Left lobe of liver (tissue), 2 donors: ENCODE measurements around the gene SMAD5. TPM values are rescaled to one million over a fixed set of nuclear protein-coding genes. Genes with fewer than 3 reads are reported as not detected.

ENCODE experiments used
- ATAC-seq: fragments of 200-7000 bp; cut with Tn5 transposase; one replicate; pipeline ENCODE4 v1.9.1; 2020; ENCODE audit warnings: mild to moderate bottlenecking, moderate library complexity
- DNase-seq: peaks from one replicate; pipeline ENCODE4 v3.0.0-alpha.2; 2020; ENCODE audit warnings: low spot score
- total RNA-seq: library from RNA; stranded (reverse); gene quantifications from one replicate; pipeline ENCODE4 v1.2.1, GENCODE V29; 2021
- donor health status: DM: no; HTN: no; CAD: no; lungs with moderate emphysema.
- donor health status: DM: no; HTN: yes; CAD: no.

SMAD5 gene
- total RNA-seq, 1 donor from 2014 or later: 22.8 TPM

- DNase-seq: no peak
- no peak for ATAC-seq
Observed at GRCh38 chr5:136153581-136154236, 21.1 kb downstream of the SMAD5 start.

- DNase-seq: no peak
Observed at GRCh38 chr5:136155078-136155477, 22.4 kb downstream of the SMAD5 start.

GRCh38 chr5:136155761-136156160 lies 23.1 kb downstream of the SMAD5 start:
- DNase-seq (no peak), ATAC-seq (no peak)

More at GRCh38 chr5:136155078-136155477, 22.4 kb downstream of the SMAD5 start:
- no peak for ATAC-seq

- DNase-seq (no peak), ATAC-seq (no peak)
Observed at GRCh38 chr5:136157514-136157913, 24.9 kb downstream of the SMAD5 start.

GRCh38 chr5:136159457-136159856 lies 26.8 kb downstream of the SMAD5 start:
- no peak for ATAC-seq

GRCh38 chr5:136162008-136162407 lies 29.4 kb downstream of the SMAD5 start:
- DNase-seq: no peak
- peak; percentile 38 for ATAC-seq

More at GRCh38 chr5:136159457-136159856, 26.8 kb downstream of the SMAD5 start:
- no peak for DNase-seq

GRCh38 chr5:136164226-136164625 lies 31.6 kb downstream of the SMAD5 start:
- DNase-seq: no peak
- ATAC-seq: no peak

GRCh38 chr5:136166909-136167308 lies 34.3 kb downstream of the SMAD5 start:
- ATAC-seq: no peak

GRCh38 chr5:136169218-136169617 lies 36.6 kb downstream of the SMAD5 start:
- DNase-seq (no peak), ATAC-seq (no peak)

More at GRCh38 chr5:136166909-136167308, 34.3 kb downstream of the SMAD5 start:
- DNase-seq: no peak

GRCh38 chr5:136174021-136174659 lies 41.5 kb downstream of the SMAD5 start:
- ATAC-seq: peak; percentile 97
- DNase-seq: no peak

- DNase-seq: no peak
- no peak for ATAC-seq
Observed at GRCh38 chr5:136182618-136183017, 50.0 kb downstream of the SMAD5 start.

GRCh38 chr5:136185974-136186665 lies 53.5 kb downstream of the SMAD5 start:
- DNase-seq (no peak), ATAC-seq (no peak)

- DNase-seq (no peak), ATAC-seq (no peak)
Observed at GRCh38 chr5:136186796-136187195, 54.2 kb downstream of the SMAD5 start.

GRCh38 chr5:136188859-136189258 lies 56.2 kb downstream of the SMAD5 start:
- ATAC-seq (no peak), DNase-seq (no peak)

- DNase-seq: no peak
- no peak for ATAC-seq
Observed at GRCh38 chr5:136190091-136190720, 57.6 kb downstream of the SMAD5 start.

GRCh38 chr5:136190904-136191303 lies 58.3 kb downstream of the SMAD5 start:
- ATAC-seq (no peak), DNase-seq (no peak)

- peak; percentile 50 for ATAC-seq
- no peak for DNase-seq
Observed at GRCh38 chr5:136191304-136192014, 58.8 kb downstream of the SMAD5 start.

- no peak for DNase-seq
- ATAC-seq: peak; percentile 62
Observed at GRCh38 chr5:136192015-136192525, 59.4 kb downstream of the SMAD5 start.

GRCh38 chr5:136192526-136193321 lies 60.1 kb downstream of the SMAD5 start, which contains the start of gene SMIM32:
SMIM32 (minus strand) TSS chr5:136193162; CDS start chr5:136192524, 638 bp downstream.
- ATAC-seq (peak; percentile 60), DNase-seq (no peak)
